Pancreas (tissue), 10 donors: ENCODE results near the gene HSBP1L1. TPM values are rescaled to one million over a fixed set of nuclear protein-coding genes. Genes with fewer than 3 reads are reported as not detected.

Experiments used
- ATAC-seq, 4 donors: fragments of 200-7000 bp; cut with Tn5 transposase; one replicate each; pipeline versions ENCODE4 v1.8.0 to v1.9.1; 2020; ENCODE audit warnings: mild to moderate bottlenecking in 4 of 4, moderate library complexity in 4 of 4
- DNase-seq, 6 donors: peaks; one replicate each; pipeline ENCODE4 v3.0.0-alpha.2; 2020
- FAIRE-seq: peaks from 2 replicates; lab custom pipeline; 2012; peaks lifted over from hg19 to GRCh38; lab: Jason Lieb, UNC
- H3K27ac ChIP-seq, 4 donors: fragments of 200-600 bp; sonication (generic); 1 replicate in 3 of 4; 2 replicates in 1 of 4; pipeline versions ENCODE4 v1.5.0 to v1.8.0; 2020
- H3K27me3 ChIP-seq, 4 donors: fragments of 200-600 bp; one replicate each; pipeline ENCODE4 v1.8.0; 2021
- H3K36me3 ChIP-seq, 3 donors: fragments of 200-600 bp; sonication (generic) in 1 of 3; one replicate each; pipeline versions ENCODE4 v1.5.0 to v1.8.0; 2020 to 2021
- H3K4me1 ChIP-seq, 3 donors: fragments of 200-600 bp; one replicate each; pipeline ENCODE4 v1.8.0; 2021
- H3K4me3 ChIP-seq, 4 donors: fragments of 200-600 bp; sonication (generic) in 2 of 4; one replicate each; pipeline versions ENCODE4 v1.5.0 to v1.8.0; 2020 to 2021
- H3K9me3 ChIP-seq, 4 donors: fragments of 200-600 bp; one replicate each; pipeline ENCODE4 v1.8.0; 2021
- WGBS, 2 donors: extraction: QIAGEN DNeasy Blood & Tissue Kit; methylation state at CpG; one replicate each; pipeline ENCODE4 v1.1.7; 2013; 5-methylcytosine and 5-hydroxymethylcytosine counted together
- intact Hi-C, 3 donors: fragments of 100-400 bp; cut with DNase I; formaldehyde crosslinking; loops; one replicate each; pipeline versions ENCODE4 v1.11.1 to v1.14.2; 2022
- polyA plus RNA-seq, 2 donors: library from polyadenylated mRNA; stranded (reverse); fragments of 200-250 nt; gene quantifications; one replicate each; pipeline ENCODE4 v1.2.3, GENCODE V29; 2013
- total RNA-seq, 6 donors: library from RNA; stranded (reverse); fragmentation: NEBNext Ultra II Directional in 4 of 6; extraction: Animal tissue kit (Norgen Biotek cat#: 25700) in 4 of 6; gene quantifications; one replicate each; pipeline versions ENCODE4 v1.2.1 to v1.2.4, GENCODE V29; 2021 to 2023
- TF ChIP-seq, protein P1 (sequence below), 4 donors: fragments of 200-600 bp; sonication (generic) in 3 of 4; IDR thresholded peaks; one replicate each; pipeline versions ENCODE4 v1.5.0 to v1.8.0; 2021; ENCODE audit warnings: antibody characterized with exemption in 4 of 4
- donor health status: healthy with polysubstance abuse.
- donor health status: DM: no; HTN: no; CAD: no; lungs with moderate emphysema.
- donor health status: DM: no; HTN: no; CAD: no.
- donor health status: control.
- donor health status: control.
- donor health status: Bipolar disorder and iron deficiency.
- donor health status: DM: yes; HTN: yes; CAD: no.
- donor health status: DM: no; HTN: no; CAD: no.
- donor health status: DM: no; HTN: no; CAD: no.
- donor health status: DM: yes; HTN: yes; CAD: no.

The HSBP1L1 gene
- total and polyA plus RNA-seq, 8 donors: 9.2 to 43.6 (median 14.3) TPM

DNA sequence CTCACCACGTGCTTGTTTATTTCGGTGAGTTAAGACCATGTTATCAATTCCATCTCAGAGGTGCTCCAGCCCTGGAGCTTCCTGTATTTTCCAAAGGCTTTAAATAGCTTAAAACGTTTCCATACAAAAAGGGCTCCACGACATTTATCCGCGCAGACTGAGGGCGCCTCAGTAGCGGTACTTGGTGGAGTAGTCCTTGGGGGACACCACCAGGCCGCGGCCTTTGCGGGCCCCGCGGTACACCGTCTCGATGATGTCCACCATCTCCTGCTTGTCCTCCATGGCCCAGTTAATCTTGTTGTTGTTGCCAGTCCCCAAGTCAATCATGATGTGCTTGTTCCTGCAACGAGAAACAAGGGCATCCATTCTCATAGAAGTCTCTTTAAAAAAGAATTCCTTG, 9.1 kb downstream of the HSBP1L1 start:
- FAIRE-seq (no peak), DNase-seq (no peak), ATAC-seq (no peak)
- Histone ChIP-seq H3K27me3 (no peaks in the 10 kb centered on the region), H3K27ac (no peak overlapping the region), H3K4me1 (no peaks in the 10 kb centered on the region), H3K9me3 (no peaks in the 10 kb centered on the region), H3K4me3 (no peak overlapping the region), H3K36me3 (peaks cover 0 to 14% (median 10%) of the 10 kb centered on the region in 3 donors)
- TF ChIP-seq, protein P1, sequence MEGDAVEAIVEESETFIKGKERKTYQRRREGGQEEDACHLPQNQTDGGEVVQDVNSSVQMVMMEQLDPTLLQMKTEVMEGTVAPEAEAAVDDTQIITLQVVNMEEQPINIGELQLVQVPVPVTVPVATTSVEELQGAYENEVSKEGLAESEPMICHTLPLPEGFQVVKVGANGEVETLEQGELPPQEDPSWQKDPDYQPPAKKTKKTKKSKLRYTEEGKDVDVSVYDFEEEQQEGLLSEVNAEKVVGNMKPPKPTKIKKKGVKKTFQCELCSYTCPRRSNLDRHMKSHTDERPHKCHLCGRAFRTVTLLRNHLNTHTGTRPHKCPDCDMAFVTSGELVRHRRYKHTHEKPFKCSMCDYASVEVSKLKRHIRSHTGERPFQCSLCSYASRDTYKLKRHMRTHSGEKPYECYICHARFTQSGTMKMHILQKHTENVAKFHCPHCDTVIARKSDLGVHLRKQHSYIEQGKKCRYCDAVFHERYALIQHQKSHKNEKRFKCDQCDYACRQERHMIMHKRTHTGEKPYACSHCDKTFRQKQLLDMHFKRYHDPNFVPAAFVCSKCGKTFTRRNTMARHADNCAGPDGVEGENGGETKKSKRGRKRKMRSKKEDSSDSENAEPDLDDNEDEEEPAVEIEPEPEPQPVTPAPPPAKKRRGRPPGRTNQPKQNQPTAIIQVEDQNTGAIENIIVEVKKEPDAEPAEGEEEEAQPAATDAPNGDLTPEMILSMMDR (IDR thresholded peaks at IDR 0.05): no peak
- WGBS, 2 donors: 90 to 94% methylated on average over 16 of the region's 16 CpGs
- intact Hi-C loops: no loop called here

DNA sequence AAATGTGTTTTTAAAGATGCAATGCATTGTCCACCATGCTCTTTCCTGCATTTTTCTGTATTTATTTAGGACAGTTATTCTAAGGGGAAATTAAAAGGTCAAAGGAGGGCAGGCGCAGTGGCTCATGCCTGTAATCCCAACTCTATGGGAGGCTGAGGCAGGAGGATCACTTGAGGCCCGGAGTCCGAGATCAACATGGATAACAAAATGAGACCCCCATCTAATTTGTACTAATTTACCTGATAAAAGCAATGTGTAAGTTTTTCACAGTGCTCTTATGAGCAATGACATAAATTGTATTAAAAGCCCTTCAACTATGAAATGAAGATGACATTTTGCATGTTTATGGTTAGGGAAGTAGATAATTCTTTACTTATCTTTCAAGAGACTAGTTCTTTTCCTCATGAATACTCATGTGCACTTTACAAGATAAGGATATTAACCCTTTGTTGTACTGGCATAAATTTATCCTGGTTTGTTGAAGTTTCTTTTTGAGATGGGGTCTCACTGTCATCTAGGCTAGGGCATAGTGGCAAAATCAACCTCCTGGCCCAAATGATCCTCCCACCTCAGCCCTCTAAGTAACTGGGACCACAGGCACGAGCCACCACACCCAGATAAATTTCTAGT, 9.7 kb downstream of the HSBP1L1 start:
- intact Hi-C loops: no loop called here
- TF ChIP-seq, protein P1 (IDR thresholded peaks at IDR 0.05): no peak
- 94 to 96% methylated on average over 4 of the region's 4 CpGs for WGBS, 2 donors
- FAIRE-seq (no peak), ATAC-seq (no peak), DNase-seq (no peak)
- Histone ChIP-seq H3K27ac (no peak overlapping the region), H3K9me3 (no peaks in the 10 kb centered on the region), H3K27me3 (no peaks in the 10 kb centered on the region), H3K4me1 (no peaks in the 10 kb centered on the region), H3K4me3 (no peak overlapping the region), H3K36me3 (peaks cover 0 to 14% (median 7%) of the 10 kb centered on the region in 3 donors)

DNA sequence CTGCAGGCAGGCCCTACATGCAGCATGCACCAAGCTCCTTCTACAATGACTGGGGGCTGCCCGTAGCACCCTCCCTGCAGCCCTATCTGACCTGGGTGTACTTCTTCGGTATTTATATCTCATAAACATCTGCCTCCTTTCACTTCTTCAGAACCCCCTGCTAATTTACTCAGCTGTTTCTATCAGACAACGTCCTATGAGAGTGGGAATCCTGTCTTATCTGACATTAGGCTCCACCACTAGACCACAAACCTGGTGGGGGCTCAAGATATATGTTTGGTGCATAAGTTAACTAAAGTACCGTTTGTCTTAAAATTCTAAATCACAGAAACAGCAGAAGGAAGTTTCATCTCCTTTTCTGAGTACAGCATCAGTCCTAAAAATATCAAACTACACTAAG, 10.6 kb downstream of the HSBP1L1 start:
- 62 to 70% methylated on average over 4 of the region's 4 CpGs for WGBS, 2 donors

DNA sequence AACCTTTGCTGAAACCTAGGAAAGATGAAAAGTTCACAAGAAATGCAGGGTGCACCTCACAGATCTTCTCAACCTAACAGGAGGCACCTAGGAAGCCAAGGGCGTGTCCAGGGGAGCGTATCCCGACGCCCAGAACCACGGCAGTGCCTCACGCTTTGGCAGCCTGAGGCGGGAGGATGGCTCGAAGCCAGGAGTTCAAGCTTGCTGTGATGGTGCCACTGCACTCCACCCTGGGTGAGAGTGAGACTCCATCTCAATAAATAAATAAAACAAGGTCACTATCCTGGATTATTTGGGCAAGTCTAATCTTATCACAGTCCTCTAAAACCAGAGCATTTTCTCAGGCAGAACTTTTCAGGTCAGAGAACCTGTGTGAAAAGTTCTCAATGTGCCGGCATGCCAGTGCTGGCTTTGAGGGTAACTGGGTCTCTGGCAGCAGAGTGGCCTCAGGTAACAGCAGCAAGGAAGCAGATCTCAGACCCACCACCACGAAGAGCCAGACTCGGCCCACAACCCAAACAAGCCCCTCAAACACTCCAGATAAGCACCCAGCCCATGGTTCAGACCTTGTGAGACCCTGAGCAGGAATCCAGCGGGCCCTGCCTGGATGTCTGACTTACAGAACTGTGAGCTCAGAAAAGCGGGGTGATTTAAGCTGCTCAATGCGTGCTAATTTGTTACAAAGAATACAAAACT, 11.7 kb downstream of the HSBP1L1 start:
- Histone ChIP-seq H3K36me3 (peaks cover 0 to 14% (median 0%) of the 10 kb centered on the region in 3 donors), H3K27ac (no peak overlapping the region), H3K4me3 (no peak overlapping the region), H3K27me3 (no peaks in the 10 kb centered on the region), H3K9me3 (no peaks in the 10 kb centered on the region), H3K4me1 (no peaks in the 10 kb centered on the region)
- peak in 2 of 4 donors; percentile 56 to 66 for ATAC-seq
- TF ChIP-seq, protein P1 (IDR thresholded peaks at IDR 0.05): no peak
- FAIRE-seq: no peak
- 60 to 65% methylated on average over 14 of the region's 14 CpGs for WGBS, 2 donors
- intact Hi-C loops: no loop called here
- DNase-seq: peak in 1 of 6 donors; percentile 57

More for the DNA sequence above, 10.6 kb downstream of the HSBP1L1 start:
- Histone ChIP-seq H3K36me3 (peaks cover 0 to 14% (median 7%) of the 10 kb centered on the region in 3 donors), H3K27ac (no peak overlapping the region), H3K27me3 (no peaks in the 10 kb centered on the region), H3K9me3 (no peaks in the 10 kb centered on the region), H3K4me1 (no peaks in the 10 kb centered on the region), H3K4me3 (no peak overlapping the region)
- FAIRE-seq (no peak), ATAC-seq (no peak), DNase-seq (no peak)
- TF ChIP-seq, protein P1 (IDR thresholded peaks at IDR 0.05): no peak
- intact Hi-C loops: no loop called here

DNA sequence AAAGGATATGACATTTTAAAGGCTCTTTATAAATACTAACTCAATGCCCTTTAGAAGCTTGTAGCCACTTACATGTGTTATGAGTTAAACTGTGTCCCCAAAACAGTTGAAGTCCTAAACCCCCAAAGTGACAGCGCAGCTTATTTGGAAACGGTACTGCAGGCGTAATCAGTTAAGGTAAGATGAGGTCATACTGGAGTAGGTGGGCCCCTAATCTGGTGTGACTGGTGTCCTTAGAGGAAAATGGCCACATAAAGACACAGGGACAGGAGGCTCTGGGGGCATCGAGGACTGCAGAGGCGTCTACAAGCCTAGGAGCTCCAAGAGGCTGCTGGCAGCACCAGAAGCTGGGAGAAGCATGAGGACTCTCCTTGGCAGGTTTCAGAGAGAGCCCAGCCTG, 15.4 kb downstream of the HSBP1L1 start:
- DNase-seq (no peak), FAIRE-seq (no peak), ATAC-seq (no peak)
- intact Hi-C loops: no loop called here
- H3K36me3 ChIP-seq: no peaks in the 10 kb centered on the region
- H3K4me3 ChIP-seq: no peak overlapping the region
- WGBS, 2 donors: 92 to 95% methylated on average over 5 of the region's 5 CpGs
- H3K27ac ChIP-seq: no peak overlapping the region
- no peaks in the 10 kb centered on the region for H3K27me3 ChIP-seq
- no peaks in the 10 kb centered on the region for H3K9me3 ChIP-seq
- TF ChIP-seq, protein P1 (IDR thresholded peaks at IDR 0.05): no peak
- H3K4me1 ChIP-seq: peaks cover 0 to 8% (median 0%) of the 10 kb centered on the region in 3 donors
